NCI-H128 (cell line): ENCODE results near the gene SMARCB1.
"Not testable (repeated sequence)": the region's sequence is repeated elsewhere in the genome, so short reads cannot be mapped to it uniquely, and the experiment has no call there.

ENCODE experiments used
- DNase-seq: peaks from one replicate; lab custom pipeline; 2025; ENCODE audit not compliant: unreplicated experiment; lab: John Stamatoyannopoulos, UW

Gene SMARCB1

DNA sequence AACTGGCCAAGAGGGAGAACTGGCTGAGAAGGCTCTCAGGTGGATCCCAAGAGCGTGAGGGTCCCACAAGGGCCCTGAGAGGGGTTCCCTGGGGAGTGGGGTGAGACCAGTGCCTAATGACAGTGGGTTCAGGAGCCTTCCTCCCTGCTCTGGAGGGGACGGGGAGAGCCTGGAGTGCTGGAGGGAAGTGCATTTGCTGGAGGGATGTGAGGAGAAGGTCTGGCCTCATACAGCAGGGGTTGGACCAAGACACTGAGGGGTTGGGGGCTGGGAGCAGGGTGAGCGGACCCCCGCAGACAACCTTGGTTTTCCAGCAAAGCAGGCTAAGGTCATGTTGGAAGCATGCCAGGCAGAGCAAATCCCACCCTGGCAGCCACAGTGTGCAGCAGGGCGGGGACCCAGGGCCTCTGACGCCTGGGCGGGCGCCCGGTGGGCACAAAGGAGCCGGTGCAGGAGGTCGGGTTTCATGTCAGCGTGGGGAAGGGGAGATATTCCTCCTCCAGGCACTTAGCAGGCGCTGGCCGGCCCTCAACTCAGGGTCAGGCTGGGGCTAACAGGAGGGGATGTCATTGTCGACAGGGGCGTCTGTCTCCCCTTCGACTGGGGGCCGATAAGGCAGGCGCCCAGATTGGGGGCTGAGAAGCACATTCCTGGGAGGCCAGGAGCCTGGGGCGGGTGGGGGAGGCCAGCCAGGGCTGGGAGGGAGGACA is 55.1 kb downstream of the SMARCB1 start:
- DNase-seq = no peak

DNA sequence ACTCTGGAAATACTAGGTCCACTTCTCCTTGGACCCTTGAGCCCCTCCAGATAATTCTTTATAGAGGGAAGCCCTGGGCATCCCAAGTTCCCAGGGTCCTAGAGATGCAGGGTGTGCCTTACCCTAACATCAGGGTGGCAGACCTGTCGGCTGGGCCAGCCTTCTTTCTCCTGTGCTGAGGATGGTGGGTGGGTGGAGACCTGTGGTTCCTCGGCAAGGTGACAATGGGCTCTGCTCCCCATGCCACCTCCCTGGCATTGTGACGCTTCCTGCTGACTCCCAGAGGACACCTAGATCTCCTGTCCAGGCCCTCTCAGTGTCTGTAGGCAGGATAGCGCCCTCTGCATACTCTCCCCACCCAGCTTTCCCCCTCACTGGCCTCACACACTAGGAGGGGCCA is 55.8 kb downstream of the SMARCB1 start:
- DNase-seq = no peak

DNA sequence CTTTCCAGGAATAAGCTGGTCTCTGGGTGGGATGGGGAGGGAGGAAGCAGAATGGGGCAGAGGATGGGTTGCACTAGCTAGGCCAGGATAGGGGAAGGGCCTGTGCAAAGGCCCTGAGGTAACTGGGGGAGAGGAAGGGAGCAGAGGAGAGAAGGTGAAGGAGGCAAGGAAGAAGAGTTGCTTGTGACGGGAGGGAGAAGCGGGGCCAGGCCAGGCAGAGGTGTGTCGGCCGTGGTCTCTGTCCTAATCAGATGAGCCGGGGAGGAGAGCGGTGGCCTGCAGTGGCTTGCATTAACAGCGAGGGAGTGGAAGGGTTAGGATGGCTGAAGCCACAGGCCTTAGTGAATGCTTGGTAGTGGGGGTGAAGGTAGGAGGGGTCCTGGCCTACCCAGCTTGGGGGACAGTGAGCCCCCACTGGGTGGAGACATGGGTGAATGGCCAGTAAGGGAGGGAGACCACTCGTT is 58.0 kb downstream of the SMARCB1 start:
- DNase-seq = no peak

DNA sequence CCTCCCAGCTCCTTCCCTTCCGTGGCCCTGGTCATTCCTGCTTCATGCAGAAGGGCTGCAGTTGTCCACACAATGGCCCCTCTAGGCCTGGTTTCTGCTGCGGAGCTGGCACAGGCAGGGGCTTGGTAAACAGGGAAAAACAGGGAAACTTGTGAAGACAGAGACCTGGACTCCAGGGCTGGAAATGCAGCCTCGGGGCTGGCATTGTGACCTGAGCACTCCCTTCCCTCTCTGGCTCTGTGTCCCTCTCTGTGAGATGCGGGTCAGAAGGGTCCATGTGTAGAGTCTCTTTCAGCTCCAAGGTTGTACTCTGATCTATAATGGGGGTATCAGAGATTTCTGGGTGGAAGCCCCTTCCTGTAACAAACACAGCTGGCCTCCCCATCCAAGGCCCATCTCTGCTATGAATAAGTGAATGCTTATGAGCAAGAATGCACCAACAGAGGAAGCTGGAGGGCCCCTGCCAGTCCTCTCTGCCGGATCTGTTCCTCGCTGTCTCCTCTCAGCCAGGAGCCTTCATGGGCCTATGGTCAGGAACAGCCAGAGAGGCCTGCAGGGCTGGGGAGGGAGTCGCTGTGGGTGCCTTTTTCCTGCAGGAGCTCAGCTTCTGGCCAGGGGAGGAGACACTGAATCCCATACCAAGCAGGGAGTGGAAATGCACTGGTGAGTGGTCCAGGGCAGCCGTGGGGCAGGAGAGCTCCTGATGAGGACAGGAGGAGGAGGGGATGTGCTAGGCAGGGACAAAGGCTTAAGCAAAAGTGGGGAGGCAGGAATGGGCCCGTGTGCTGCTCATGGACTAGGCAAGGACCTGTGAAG is 58.7 kb downstream of the SMARCB1 start:
- DNase-seq = no peak

GRCh38 chr22:23846081-23846469 is 59.3 kb downstream of the SMARCB1 start:
- no peak for DNase-seq

DNA sequence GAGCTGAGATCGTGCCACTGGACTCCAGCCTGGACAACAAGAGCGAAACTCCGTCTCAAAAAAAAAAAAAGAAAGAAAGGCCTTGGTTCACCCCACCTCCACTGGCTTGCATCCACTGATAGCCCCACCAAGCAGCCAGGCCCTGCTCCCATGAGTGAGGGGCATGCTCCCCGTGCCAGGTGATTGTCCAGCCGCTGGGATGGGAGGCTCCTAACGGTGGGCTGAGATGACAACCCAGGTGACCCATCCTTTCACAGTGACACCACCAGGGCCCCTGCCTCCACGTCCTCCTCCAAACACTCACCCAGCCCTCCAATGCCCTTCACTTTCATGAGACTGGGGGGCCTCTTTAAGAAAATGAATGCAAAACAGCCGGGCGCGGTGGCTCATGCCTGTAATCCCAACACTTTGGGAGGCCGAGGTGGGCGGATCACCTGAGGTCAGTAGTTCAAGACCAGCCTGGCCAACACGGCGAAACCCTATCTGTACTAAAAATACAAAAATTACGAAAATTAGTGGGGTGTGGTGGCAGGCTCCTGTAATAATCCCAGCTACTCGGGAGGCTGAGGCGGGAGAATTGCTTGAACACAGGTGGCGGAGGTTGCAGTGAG is 60.6 kb downstream of the SMARCB1 start:
- no peak for DNase-seq

DNA sequence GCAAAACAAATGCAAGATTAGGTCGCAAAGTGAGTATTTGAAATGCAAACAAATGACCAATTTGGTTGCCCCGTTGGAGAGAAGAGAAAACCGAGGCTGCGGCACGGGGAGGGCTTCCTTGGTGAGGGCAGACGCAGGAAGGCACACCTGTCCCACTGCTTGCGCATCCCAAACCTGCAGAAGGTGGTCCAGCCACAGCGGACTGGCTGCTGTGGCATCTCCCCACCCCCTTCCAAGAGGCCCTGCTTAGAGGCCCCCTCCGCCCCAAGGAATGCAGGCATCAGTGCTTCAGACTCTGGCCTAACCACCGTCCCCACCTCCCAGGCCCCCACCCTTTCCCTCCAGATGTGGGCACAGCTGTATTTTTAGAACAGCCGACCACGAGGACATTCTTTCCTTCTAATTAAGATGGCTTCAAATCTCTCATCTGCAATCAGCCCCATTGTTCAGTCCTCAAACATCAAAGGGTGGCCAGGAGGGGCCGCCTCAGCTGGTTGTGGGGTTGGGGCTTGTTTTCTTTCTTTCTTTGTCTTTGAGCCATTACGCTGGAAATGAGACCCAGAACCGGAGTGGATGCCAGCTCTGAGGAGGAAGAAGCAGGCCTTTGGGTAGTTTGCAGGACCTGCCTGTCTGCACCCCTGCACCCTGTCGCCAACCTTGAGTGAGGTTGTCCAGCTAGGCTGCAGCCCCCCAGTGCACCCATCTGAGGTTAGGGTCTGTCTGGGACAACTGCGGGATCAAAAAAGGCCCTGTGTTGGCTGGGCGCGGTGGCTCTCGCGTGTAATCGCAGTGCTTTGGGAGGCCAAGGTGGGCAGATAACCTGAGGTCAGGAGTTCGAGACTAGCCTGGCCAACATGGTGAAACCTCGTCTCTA is 61.5 kb downstream of the SMARCB1 start:
- no peak for DNase-seq

DNA sequence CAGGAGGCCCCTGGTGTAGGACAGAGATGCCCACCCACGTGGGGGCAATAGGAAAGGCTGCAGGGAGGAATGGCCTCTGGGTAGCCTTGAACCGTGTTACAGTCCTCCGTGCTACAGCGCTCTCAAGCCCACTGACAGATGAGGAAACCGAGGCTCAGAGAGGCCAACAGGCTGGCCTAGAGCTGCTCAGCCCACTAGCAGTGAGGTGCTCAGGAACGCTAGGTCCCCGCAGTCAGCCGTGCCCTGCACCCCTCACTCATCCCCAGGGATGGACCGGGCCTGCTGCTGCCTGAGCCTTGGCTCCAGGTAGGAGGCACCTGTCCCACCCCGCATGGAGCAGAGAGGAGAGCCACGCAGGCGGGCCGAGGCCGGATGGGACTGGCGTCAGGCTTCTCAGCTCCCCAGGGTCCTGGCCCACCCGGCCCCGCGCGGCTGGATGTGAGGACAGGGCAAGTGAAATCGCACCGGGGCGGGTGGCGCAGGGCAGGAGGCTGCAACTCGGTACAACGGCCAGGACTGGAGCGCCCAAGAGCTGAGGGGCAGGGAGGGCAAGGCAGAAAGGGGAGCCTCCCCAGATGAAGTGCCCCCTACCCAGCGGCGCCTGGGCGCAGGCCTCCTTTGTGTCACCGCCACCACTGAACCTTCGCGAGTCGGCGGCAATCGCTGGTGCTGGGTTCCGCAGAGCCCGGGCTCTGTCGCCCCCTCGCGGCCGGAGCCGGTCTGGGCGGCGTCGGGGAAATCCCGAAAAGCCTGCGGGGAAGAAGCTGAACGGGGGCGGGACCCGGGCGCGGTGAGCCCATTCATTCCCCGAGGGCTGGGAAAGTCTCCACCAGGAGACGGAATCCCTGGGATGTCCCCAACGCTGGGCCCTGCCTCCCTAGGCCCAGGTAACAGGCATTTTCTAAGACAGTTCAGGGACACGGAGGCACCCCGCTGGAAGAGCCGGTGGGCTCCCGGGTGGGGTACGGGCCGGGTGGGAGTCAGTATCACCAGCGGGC is 62.5 kb downstream of the SMARCB1 start:
- peak; percentile 39 for DNase-seq

DNA sequence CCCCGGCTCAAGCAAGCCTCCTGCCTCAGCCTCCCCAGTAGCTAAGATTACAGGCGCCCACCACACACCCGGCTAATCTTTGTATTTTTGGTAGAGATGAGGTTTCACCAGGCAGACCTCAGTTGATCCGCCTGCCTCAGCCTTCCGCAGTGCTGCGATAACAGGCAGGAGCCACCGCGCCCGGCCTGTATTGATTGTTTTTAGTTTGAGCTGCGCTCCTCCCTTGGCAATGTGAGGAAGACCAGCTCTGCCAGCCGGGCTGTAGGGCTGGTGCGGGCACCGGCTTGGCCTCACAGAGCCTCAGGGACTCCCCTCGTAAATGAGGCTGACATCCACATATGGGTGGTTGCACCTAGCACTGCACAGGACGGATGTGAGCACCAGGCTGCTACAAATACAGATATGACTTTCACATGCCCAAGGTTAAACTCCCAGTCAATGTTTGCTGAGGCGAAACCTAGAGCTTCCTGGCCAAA is 63.4 kb downstream of the SMARCB1 start:
- DNase-seq = no peak

GRCh38 chr22:23856721-23857605 is 70.2 kb downstream of the SMARCB1 start:
- DNase-seq = no peak

- DNase-seq = peak; percentile 93
Observed at GRCh38 chr22:23857606-23858483, 71.1 kb downstream of the SMARCB1 start, which contains the start of gene SLC2A11. Gene SLC2A11, plus strand, starts transcription at chr22:23857875. Its CDS starts 125 bp downstream, at chr22:23858000.

DNA sequence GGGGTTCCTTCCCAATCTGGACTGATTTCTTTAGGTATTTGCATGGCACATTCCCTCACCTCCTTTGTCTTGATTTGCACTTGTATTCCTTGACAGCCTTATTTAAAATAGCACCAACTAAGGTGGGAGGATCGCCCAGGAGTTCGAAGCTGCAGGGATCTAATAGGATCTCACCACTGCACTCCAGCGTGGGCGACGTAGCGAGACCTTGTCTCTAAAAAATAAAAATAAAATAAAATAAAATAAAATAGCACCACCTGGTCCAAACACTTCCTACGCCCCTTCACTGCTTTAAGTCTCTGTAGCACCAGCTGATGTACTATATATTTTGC is 71.7 kb downstream of the SMARCB1 start:
- no peak for DNase-seq

DNA sequence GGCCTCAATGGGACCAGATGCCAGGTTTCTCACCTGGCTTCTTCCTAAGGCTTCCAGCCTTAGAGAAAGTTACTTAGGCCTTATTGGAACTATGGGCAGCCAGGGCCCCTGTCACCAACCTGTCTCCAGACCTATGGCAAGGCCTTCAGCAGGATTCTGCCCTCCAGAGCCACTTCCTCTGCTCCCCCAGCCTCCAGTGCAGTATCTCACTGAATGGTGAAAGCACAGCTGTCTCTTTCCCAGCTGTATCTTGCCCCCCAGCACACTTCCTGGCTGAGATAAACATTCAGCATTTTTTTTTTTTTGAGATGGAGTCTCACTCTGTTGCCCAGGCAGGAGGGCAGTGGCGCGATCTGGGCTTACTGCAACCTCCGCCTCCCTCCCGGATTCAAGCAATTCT is 72.4 kb downstream of the SMARCB1 start:
- no peak for DNase-seq

GRCh38 chr22:23860187-23860586 is 73.4 kb downstream of the SMARCB1 start:
- DNase-seq = not testable (repeated sequence)

GRCh38 chr22:23862103-23862502 is 75.3 kb downstream of the SMARCB1 start:
- DNase-seq = peak; percentile 52

DNA sequence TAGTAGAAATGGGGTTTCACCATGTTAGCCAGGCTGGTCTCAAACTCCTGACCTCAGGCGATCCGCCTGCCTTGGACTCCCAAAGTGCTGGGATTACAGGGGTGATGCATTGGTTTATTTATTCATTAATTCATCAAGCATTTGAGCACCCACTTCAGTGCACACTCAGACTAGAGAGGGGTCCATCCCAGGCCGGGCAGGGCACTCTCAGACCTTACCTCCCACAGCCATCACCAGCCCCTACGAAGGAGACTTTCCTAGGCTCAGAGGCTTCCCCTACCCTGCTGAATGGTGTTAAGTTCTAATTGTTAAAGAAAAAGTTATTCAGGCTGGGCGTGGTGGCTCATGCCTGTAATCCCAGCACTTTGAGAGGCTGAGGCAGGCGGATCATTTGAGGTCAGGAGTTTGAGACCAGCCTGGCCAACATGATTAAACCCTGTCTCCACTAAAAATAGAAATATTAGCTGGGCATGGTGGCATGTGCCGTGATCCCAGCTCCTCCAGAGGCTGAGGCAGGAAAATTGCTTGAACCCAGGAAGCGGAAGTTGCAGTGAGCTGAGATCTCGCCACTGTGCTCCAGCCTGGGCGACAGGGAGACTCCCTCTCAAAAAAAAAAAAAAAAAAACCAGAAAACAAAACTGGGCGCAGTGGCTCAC is 77.9 kb downstream of the SMARCB1 start:
- DNase-seq = not testable (repeated sequence)

DNA sequence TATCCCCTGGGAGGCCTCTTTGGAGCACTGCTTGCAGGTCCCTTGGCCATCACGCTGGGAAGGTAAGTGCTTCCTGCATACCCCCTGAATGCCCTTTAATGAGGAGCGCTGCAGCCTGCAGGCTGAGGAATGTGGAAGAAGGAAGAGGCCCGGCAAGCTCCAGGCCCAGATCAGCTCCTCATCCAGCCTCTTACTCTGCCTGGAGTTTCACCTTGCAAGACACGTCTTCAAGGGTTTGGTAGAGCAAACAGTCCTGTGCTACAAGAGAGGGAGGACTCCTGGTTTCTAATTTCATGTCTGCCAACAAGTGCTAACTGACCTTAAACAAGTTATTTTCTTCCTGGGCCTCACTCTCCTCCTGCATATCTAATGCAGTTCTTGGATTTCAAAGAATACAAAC is 81.8 kb downstream of the SMARCB1 start:
- no peak for DNase-seq
